Thyroid gland (tissue), 4 donors: ENCODE data around the gene ACSL6. TPM values are rescaled to one million over a fixed set of nuclear protein-coding genes. Genes with fewer than 3 reads are reported as not detected.

Source experiments
- DNase-seq, 2 donors: peaks; one replicate each; pipeline ENCODE4 v3.0.0-alpha.2; 2019
- H3K27ac ChIP-seq, 3 donors: fragments of 200-600 bp; sonication (generic); 1 replicate in 2 of 3; 2 replicates in 1 of 3; pipeline ENCODE4 v1.5.1; 2016 to 2019; ENCODE audit warnings: mild to moderate bottlenecking in 1 of 3, moderate library complexity in 1 of 3
- H3K27me3 ChIP-seq: fragments of 200-600 bp; sonication (generic); one replicate; pipeline ENCODE4 v1.5.1; 2019
- H3K36me3 ChIP-seq, 2 donors: fragments of 200-600 bp; sonication (generic); one replicate each; pipeline ENCODE4 v1.5.1; 2016 to 2019
- H3K4me1 ChIP-seq, 2 donors: fragments of 200-600 bp; sonication (generic); one replicate each; pipeline ENCODE4 v1.5.1; 2017 to 2019
- H3K4me3 ChIP-seq, 3 donors: fragments of 200-600 bp; sonication (generic); replicated peaks in 1 of 3; 1 replicate in 2 of 3; 2 replicates in 1 of 3; pipeline ENCODE4 v1.5.1; 2016; ENCODE audit warnings: mild to moderate bottlenecking in 1 of 3
- H3K9me3 ChIP-seq: fragments of 200-600 bp; sonication (generic); one replicate; pipeline ENCODE4 v1.5.1; 2017
- POLR2A ChIP-seq, 2 donors: fragments of 450-650 bp; IDR thresholded peaks; one replicate each; pipeline ENCODE4 v1.6.1; 2017; ENCODE audit warnings: antibody characterized with exemption in 2 of 2, mild to moderate bottlenecking in 2 of 2, moderate library complexity in 1 of 2
- WGBS, 2 donors: methylation state at CpG; one replicate each; pipeline ENCODE4 v1.1.5; 2017; 5-methylcytosine and 5-hydroxymethylcytosine counted together
- intact Hi-C: fragments of 100-400 bp; cut with DNase I; formaldehyde crosslinking; loops from one replicate; pipeline ENCODE4 v1.15.1; 2023
- total RNA-seq, 4 donors: library from RNA; depleted of rRNA; stranded (reverse); fragments of >200 nt; gene quantifications; one replicate each; pipeline ENCODE4 v1.2.3, GENCODE V29; 2016
- TF ChIP-seq, protein P1 (sequence below), 6 experiments: fragments of 200-600 bp in 3 of 6; fragments of 450-650 bp in 3 of 6; sonication (generic) in 3 of 6; IDR thresholded peaks; one replicate each; pipeline ENCODE4 v1.5.1; 2016 to 2019; ENCODE audit warnings: antibody characterized with exemption in 6 of 6, mild to moderate bottlenecking in 2 of 6, inconsistent platforms in 1 of 6, moderate library complexity in 1 of 6

Gene ACSL6
- total RNA-seq, 4 donors from 2014 or later, result 0.71 to 6.2 (median 1.2) TPM

DNA sequence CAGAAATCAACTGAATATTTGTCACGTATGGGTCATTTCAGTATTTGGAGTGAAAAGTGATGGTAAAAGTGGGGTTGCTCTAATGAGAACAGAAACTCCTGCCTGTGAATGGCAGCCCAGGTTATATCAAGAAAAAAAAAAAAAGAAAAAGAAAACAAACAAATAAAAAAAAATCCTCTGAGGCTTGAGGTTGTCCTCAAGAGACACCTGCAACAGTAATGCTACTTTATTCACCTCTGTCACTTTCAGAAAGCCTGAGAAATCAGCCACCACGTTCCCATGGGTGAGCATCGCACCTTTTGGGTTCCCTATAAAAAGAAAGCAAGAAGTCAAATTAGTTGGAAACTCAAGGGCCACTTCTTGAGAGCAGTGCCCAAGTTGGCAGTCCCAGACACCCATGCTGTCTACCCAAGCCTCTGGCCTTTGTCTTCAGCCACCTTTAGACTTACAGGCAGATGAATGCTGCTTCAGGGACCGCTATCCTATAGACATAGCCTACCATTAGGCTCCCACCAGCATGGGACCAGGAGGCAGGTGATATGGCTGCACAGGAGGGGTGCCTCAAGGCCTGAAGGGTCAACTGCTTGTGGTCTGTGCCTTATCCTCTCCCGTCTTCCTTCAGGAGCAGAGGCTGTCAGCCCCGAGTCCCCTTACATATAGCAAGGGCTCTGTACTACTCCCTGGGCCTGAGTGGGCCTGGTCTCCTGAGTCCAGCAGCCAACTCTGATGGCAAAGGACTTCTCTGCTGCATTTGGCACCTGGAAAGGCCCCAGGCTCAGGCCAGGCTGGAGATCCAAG lies 34.8 kb downstream of the ACSL6 start:
- DNase-seq, result no peak
- intact Hi-C loops, result no loop called here
- 91 to 98% methylated on average over 4 to 6 of the region's 6 CpGs for WGBS, 2 donors

DNA sequence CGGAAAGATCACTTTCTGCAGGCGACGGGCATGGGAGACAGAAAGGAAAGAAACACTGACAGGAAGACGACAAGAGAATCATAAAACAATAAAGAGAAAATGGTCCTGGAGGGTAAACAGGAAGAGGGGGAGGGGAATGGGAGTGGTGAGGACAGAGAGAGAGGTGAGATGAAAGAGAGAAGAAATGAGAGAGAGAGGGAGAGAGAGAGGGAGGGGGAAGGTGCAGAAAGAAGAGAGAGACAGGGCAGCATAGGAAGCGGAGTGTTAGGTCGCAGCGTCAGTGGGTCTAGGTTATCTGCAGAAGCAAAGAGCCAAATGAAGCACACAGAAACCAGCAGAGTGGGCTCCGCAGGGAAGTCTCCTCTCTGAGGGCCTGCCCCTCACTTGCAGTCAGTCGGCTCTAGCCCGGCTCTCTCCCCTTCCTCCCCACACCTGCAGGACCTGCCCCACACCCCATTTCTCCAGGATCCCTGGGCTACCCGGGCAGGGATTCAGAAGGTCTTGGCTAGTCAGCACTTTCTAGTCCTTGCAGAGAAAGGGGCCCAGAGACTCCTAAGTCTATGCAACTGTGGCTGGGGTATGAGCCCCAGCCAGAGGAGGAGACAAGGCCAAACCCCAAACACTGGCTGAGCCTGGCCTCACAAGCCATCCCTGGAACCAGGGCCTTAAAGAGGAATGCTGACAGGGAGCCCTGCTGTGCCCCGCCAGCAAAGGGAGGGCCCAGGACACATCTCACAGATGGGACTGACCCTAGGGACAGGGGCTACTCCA lies 36.3 kb downstream of the ACSL6 start:
- H3K27me3 ChIP-seq, result no peaks in the 10 kb centered on the region
- TF ChIP-seq, protein P1, sequence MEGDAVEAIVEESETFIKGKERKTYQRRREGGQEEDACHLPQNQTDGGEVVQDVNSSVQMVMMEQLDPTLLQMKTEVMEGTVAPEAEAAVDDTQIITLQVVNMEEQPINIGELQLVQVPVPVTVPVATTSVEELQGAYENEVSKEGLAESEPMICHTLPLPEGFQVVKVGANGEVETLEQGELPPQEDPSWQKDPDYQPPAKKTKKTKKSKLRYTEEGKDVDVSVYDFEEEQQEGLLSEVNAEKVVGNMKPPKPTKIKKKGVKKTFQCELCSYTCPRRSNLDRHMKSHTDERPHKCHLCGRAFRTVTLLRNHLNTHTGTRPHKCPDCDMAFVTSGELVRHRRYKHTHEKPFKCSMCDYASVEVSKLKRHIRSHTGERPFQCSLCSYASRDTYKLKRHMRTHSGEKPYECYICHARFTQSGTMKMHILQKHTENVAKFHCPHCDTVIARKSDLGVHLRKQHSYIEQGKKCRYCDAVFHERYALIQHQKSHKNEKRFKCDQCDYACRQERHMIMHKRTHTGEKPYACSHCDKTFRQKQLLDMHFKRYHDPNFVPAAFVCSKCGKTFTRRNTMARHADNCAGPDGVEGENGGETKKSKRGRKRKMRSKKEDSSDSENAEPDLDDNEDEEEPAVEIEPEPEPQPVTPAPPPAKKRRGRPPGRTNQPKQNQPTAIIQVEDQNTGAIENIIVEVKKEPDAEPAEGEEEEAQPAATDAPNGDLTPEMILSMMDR (IDR thresholded peaks at IDR 0.05), result no peak
- TF ChIP-seq POLR2A (IDR thresholded peaks at IDR 0.05), result no peak
- no peaks in the 10 kb centered on the region for H3K36me3 ChIP-seq
- no peaks in the 10 kb centered on the region for H3K9me3 ChIP-seq
- intact Hi-C loops, result no loop called here
- no peak overlapping the region for H3K27ac ChIP-seq
- H3K4me3 ChIP-seq, result no peak overlapping the region
- H3K4me1 ChIP-seq, result no peaks in the 10 kb centered on the region
- no peak for DNase-seq
- 43 to 54% methylated on average over 12 of the region's 12 CpGs for WGBS, 2 donors

More for the DNA sequence above, 34.8 kb downstream of the ACSL6 start:
- Histone ChIP-seq H3K4me3 (no peak overlapping the region), H3K27me3 (no peaks in the 10 kb centered on the region), H3K9me3 (no peaks in the 10 kb centered on the region), H3K36me3 (no peaks in the 10 kb centered on the region), H3K27ac (no peak overlapping the region), H3K4me1 (no peaks in the 10 kb centered on the region)
- TF ChIP-seq POLR2A (IDR thresholded peaks at IDR 0.05), result no peak
- TF ChIP-seq, protein P1 (IDR thresholded peaks at IDR 0.05), result no peak

DNA sequence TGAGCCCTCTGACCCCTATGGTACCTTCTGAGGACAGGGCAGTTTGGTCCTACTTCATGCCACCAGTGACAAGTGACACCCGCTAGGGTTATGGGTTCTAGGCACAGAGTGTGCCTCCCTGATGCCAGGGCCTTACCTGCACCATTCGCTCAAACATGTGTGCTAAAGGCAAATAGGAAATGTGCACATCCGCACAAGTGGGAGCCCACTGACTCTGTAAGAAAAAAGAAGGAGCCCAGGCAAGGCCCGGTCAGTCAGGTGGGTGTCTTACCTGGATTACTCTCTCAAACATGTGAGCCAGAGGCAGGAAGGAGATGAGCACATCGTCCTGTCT lies 36.9 kb downstream of the ACSL6 start:
- Histone ChIP-seq H3K4me3 (no peak overlapping the region), H3K36me3 (no peaks in the 10 kb centered on the region), H3K27ac (no peak overlapping the region), H3K9me3 (no peaks in the 10 kb centered on the region), H3K4me1 (no peaks in the 10 kb centered on the region), H3K27me3 (no peaks in the 10 kb centered on the region)
- DNase-seq, result no peak
- 68 to 81% methylated on average over 5 of the region's 5 CpGs for WGBS, 2 donors
- no peak for TF ChIP-seq POLR2A (IDR thresholded peaks at IDR 0.05)
- TF ChIP-seq, protein P1 (IDR thresholded peaks at IDR 0.05), result no peak
- intact Hi-C loops, result no loop called here

DNA sequence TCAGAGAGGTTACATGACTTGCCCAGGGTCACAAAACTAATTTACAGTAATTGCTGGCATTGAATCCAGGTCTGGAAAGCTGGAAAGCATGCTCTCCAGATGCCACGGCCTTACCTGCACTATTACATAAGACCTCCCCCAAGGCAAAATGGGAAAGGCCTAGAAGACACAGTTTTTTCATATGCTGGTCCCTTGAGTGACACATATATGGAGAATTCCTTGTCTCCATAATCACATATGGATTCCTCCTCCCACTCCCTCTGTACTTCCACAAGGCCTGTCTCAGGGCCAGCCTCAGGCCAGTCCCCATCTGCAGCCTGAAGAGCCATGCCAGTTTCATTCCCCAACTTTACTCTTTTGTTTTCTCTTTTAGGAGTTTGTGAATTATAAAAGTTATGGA lies 37.4 kb downstream of the ACSL6 start:
- no peak for DNase-seq
- H3K36me3 ChIP-seq, result no peaks in the 10 kb centered on the region
- 94 to 100% methylated on average over 1 of the region's 1 CpG for WGBS, 2 donors
- H3K27me3 ChIP-seq, result no peaks in the 10 kb centered on the region
- no peak overlapping the region for H3K27ac ChIP-seq
- TF ChIP-seq, protein P1 (IDR thresholded peaks at IDR 0.05), result no peak
- TF ChIP-seq POLR2A (IDR thresholded peaks at IDR 0.05), result no peak
- H3K4me1 ChIP-seq, result no peaks in the 10 kb centered on the region
- intact Hi-C loops, result no loop called here
- no peak overlapping the region for H3K4me3 ChIP-seq
- H3K9me3 ChIP-seq, result no peaks in the 10 kb centered on the region
